Fibroblast of skin of scalp (primary cell): ENCODE measurements around the gene NRF1.
A peak's percentile ranks its signal among the peaks of the same experiment; 100 is the strongest.
"Not testable (repeated sequence)": the region's sequence is repeated elsewhere in the genome, so short reads cannot be mapped to it uniquely, and the experiment has no call there.

ENCODE experiments used
- DNase-seq: peaks from one replicate; pipeline ENCODE4 v3.0.0-alpha.2; 2013

Gene NRF1

GRCh38 chr7:129607471-129608120, 3.9 kb upstream of the NRF1 start:
- peak; percentile 22 for DNase-seq

DNA sequence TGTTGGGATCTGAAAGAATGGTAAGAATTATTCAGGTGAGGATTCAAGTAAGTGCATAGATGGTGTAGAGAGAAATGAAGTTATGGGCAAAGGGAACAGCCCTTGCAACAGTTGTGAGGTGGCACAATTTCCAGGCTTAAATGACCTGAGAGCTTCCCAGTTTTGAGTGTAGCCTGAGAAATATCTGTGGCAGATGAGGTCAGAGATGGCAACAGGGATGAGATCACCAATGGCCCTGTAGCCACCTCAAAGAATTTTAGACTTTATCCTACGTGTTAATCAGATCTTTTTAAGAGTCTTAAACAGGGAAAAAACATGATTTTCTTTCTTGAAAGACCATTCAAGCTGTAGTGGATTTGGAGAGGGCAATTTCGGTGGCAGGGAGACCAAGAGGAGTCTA, 1.9 kb upstream of the NRF1 start:
- peak; percentile 17 for DNase-seq

DNA sequence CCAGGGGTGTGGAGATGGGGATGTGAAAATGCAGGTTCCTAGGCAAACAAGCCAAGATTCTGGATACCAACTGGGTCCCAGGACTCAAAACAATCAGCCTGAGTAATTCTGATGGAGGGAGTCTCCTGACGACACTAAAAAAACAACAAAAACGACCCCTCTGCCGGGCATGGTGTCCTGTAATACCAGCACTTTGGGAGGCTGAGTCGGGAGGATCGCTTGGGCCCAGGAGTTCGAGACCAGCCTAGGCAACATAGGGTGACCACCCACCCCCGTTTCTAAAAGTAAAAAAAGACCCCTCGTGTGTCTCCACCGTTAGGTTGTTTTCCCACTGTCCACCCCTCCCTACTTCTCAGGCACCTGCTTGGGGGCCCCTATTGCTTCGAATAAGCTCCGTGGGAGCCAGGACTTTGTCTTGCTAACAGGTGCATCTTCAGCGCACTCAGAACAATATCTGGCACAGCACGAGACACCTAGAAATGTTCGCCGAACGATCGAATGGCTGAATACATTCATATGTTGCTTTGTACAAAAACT, 743 bp upstream of the NRF1 start:
- DNase-seq, result no peak

- DNase-seq, result peak; percentile 34
Measured at GRCh38 chr7:129612112-129613015, 844 bp downstream of the NRF1 start.

GRCh38 chr7:129613016-129613337, 1.5 kb downstream of the NRF1 start:
- no peak for DNase-seq

GRCh38 chr7:129615018-129615417, 3.5 kb downstream of the NRF1 start:
- DNase-seq, result peak; percentile 22

DNA sequence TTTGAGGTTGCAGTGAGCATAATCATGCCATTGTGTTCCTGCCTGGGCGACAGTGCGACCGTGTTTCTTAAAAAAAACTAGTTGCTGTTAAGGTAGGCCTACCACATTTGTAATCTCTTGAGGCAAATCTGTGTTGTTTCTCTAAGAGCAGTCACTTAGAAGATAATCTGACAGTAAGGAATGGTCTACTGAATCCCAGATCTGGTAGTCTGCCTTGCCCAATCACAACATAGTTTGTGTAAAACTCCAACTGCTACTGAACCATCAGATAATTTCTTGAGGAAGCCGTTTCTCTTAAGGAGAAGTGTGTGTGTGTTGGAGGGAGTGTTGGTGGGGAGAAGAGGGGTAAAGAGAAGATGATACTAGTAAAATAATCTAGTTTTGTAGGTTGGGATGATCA, 5.0 kb downstream of the NRF1 start:
- no peak for DNase-seq

DNA sequence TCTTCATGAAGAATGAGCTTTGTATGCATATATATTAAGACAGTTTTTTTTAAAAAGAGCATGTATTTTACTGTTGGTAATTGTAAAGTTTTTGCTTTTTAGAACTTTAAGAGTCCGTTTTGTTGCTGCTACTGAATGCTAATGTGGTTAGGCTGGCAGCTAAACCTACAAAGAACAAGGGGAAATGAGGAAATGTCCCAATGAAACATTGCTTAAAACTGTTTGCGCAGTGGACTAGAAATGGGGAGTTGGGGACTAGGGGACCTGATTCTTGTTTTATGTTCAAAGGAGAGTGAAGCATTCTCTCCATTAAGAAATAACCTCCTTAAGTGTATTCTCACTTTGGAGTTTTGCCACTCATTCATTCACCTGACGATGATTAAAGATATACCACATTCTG, 5.7 kb downstream of the NRF1 start:
- no peak for DNase-seq

- no peak for DNase-seq
Measured at GRCh38 chr7:129617652-129618051, 6.1 kb downstream of the NRF1 start.

DNA sequence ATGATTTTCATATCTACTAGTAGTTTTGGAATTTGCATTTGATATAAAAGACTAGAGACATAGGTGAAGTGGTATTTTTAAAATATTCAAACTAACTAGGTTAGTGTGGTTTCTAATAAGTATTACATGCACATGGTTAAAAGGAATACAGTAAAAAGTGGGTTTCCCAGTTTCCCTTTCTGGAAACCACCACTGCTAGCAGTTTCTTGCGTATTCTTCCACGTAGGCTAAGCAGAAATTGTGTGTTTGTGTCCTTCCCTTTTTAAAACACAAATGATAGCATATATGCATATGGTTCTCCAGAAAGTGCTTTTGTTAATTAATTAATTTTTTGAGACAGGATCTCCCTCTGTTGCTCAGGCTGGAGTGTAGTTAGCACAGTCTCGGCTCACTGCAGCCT, 15.4 kb downstream of the NRF1 start:
- no peak for DNase-seq

DNA sequence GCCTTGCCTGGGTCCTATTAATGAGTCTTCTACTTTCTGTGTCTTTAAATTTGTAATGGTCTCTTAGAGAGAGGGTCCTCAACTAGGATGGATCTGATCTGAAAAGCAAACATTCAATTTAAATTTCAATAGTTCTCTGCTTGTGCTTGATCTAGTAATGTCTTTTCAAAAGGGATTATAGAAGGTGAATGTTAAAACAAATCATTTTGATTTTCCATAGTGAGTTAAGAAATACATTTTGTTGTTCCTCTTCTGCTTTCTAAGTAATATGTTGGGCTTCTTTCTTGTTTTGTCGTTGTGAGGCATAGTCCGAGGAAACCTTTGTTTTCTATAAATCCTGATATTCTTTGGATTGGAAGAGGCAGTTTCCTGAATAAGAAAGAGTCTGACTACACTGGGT, 18.8 kb downstream of the NRF1 start:
- no peak for DNase-seq

DNA sequence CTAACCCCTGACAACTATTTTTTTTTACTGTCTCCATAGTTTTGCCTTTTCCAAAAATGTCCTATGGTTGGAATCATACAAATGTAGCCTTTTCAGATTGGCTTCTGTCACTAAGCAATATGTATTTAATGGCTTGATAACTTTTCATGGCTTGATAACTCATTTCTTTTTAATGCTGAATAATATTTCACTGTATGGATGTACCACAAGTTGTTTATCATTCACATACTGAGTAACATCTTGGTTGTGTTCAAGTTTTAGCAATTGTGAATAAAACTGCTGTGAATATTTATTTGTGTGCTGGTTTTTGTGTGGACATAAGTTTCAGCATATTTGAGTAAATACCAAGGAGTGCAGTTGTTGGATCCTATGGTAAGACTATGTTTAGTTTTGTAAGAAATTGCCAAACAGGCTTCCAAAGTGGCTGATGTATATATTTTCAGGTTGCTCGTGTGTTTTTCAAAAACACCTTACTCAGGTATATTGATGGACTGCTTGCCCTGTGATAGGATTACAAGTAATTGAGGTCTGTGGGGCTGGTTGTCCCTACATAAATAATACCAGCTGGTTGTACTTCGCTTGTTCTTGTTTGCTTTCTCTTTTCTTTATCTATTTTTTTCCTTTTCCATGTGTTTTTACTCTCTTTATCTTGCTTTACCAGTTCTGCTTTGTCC, 23.0 kb downstream of the NRF1 start:
- no peak for DNase-seq

DNA sequence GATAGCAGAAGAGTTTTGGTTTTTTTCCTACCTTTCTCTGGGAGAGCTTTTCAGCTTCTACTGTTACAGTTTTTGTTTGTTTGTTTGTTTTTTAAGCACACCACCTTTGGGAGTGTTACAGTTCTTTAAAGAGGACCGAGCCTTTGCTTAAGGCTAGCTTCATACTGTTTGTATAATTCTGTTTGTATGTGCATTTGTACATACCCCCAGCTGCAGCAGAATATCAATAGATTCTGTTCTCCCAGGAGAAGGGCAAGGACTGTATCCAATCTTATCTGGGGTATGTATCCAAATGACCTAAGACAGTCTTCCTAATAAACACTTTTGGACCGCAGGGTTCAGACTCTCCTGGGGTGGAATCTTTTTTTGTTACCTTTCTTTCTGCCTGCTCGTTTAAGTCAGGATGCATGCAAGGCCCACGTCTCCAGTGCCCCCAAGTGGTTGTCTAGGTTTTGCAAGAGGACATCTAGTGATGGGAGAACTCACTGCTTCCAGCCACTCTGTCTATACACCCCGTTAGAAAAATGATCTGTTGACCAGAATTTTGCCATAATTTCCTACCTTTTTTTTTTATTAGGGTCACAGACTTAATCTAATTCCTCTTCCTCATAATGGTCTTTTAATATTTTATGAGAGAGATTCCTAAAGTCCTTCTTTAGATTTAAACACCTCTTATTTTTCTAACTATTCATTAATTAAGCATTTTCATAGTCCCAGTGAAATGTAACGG, 23.9 kb downstream of the NRF1 start:
- DNase-seq, result peak; percentile 73

- DNase-seq, result not testable (repeated sequence)
Measured at GRCh38 chr7:129636030-129636550, 24.6 kb downstream of the NRF1 start.

- DNase-seq, result no peak
Measured at GRCh38 chr7:129636641-129637040, 25.1 kb downstream of the NRF1 start.

DNA sequence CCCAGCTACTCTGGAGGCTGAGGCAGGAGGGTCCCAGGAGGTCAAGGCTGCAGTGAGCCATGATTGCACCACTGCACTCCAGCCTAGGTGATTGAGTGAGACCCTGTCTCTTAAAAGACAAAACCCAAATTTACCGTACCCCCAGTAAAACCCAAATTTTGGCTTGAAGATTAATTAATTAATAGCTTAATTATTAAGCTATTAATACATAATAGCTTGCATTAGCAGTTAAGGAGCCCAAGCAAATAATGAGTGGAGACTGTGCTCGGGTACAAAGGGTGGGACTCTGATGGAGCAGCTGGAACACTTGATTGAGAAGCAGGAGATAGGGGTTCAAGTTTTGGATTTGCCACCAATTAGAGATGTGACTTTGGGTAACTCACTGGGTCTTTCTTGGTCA, 28.9 kb downstream of the NRF1 start:
- DNase-seq, result no peak

GRCh38 chr7:129642871-129643549, 31.5 kb downstream of the NRF1 start:
- no peak for DNase-seq

- no peak for DNase-seq
Measured at GRCh38 chr7:129643550-129644170, 32.1 kb downstream of the NRF1 start.

DNA sequence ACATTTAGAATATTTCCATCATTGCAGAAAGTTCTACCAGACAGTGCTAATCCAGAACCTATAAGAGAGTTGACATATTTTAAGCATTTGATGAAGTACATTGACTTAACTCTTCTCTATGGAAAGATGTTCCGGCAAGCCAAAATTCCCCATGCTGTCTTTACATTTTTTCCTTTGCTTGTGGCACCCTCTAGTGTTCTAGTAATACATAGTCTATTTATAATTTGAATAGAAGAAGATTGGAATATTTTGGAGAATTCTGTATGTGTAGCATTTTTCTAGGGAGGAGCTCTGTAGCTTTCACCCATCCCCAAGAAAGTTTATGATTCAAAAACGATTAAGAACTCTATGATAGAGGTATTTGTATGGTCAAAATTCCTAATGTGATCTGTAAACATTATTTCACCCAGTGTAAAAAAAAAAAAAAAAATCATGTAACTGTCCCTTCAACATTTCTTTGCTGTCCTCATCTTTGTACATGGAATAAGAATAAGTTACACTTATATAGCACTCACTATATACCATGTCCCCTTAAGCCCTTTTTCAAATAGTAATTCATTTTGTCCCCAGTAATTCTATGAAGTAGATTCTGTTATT, 33.2 kb downstream of the NRF1 start:
- DNase-seq, result peak; percentile 69

GRCh38 chr7:129646369-129647021, 35.0 kb downstream of the NRF1 start:
- no peak for DNase-seq
